ENCODE data around the gene CTNNA3. TPM values are rescaled to one million over a fixed set of nuclear protein-coding genes. Genes with fewer than 3 reads are reported as not detected.

CTNNA3 gene
- total RNA-seq, 2 donors from 2014 or later: not detected

- no peaks in the 10 kb centered on the region for H3K4me1 Mint-ChIP-seq (ENCODE audit: low read depth in 2 of 2)
- ATAC-seq: no peak
- DNase-seq (ENCODE audit: low spot score): no peak
- H3K27me3 Mint-ChIP-seq: no peaks in the 10 kb centered on the region
- peaks cover 5% of the 10 kb centered on the region for H3K36me3 Mint-ChIP-seq
- H3K4me3 Mint-ChIP-seq: no peak overlapping the region
- no peak overlapping the region for H3K27ac Mint-ChIP-seq
- peaks cover 11% of the 10 kb centered on the region for H3K9me3 Mint-ChIP-seq
Observed at GRCh38 chr10:66717231-66717981, 978.6 kb downstream of the CTNNA3 start.

- peaks cover 5% of the 10 kb centered on the region for H3K36me3 Mint-ChIP-seq
- ATAC-seq (no peak), DNase-seq (ENCODE audit: low spot score) (no peak)
- H3K27ac Mint-ChIP-seq: no peak overlapping the region
- H3K4me1 Mint-ChIP-seq (ENCODE audit: low read depth in 2 of 2): no peaks in the 10 kb centered on the region
- no peaks in the 10 kb centered on the region for H3K27me3 Mint-ChIP-seq
- no peak overlapping the region for H3K4me3 Mint-ChIP-seq
- peaks cover 15% of the 10 kb centered on the region for H3K9me3 Mint-ChIP-seq
Observed at GRCh38 chr10:66714741-66715140, 981.3 kb downstream of the CTNNA3 start.

DNA sequence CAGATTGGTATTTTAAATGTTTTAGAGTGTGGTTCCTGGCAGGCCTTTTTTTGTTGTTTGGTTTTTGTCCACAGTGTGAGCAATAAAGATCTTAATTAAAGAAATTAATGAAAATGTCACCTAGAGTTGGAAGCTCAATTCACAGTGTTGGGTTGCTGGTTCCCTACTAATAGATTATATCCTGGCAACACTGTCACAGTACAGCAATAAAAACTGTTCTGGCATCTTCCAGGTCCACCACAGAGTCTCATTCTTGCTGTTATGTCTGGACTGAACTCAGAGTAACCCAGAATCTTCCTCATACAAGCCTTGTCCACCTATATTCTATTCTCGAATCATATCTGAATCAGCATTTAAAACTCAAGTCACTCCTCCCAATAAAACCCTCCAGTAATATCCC is 982.6 kb downstream of the CTNNA3 start:
- DNase-seq (ENCODE audit: low spot score): no peak
- Mint-ChIP-seq H3K36me3 (no peaks in the 10 kb centered on the region), H3K9me3 (peaks cover 15% of the 10 kb centered on the region), H3K4me3 (no peak overlapping the region), H3K27me3 (no peaks in the 10 kb centered on the region), H3K4me1 (ENCODE audit: low read depth in 2 of 2) (no peaks in the 10 kb centered on the region), H3K27ac (no peak overlapping the region)
- ATAC-seq: no peak

GRCh38 chr10:66698069-66698468 is 997.9 kb downstream of the CTNNA3 start:
- H3K27me3 Mint-ChIP-seq: no peaks in the 10 kb centered on the region
- no peaks in the 10 kb centered on the region for H3K4me1 Mint-ChIP-seq (ENCODE audit: low read depth in 2 of 2)

DNA sequence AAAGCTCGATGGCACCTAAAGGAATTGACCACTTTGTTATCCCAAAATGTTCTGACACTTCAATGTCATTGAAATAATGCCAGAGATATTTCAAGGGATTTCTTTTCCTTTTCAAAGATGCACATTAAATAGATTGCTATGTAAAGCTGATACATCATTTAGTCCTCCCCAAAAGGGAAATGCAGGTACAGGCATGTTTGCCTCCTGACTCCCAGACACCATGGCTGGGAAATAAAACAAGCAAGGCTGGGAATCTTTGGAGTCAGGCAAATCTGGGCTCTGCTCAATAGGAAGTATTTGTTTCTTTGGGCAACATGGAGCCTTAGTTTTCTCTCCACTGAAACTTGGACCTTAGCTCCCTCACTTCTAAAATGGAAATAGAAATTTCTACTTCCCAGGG is 1000.9 kb downstream of the CTNNA3 start:
- no peaks in the 10 kb centered on the region for H3K36me3 Mint-ChIP-seq
- DNase-seq (ENCODE audit: low spot score) (no peak), ATAC-seq (no peak)
- H3K9me3 Mint-ChIP-seq: peaks cover 7% of the 10 kb centered on the region
- H3K27me3 Mint-ChIP-seq: no peaks in the 10 kb centered on the region
- H3K4me1 Mint-ChIP-seq (ENCODE audit: low read depth in 2 of 2): no peaks in the 10 kb centered on the region
- H3K27ac Mint-ChIP-seq: no peak overlapping the region
- no peak overlapping the region for H3K4me3 Mint-ChIP-seq

More at GRCh38 chr10:66698069-66698468, 997.9 kb downstream of the CTNNA3 start:
- ATAC-seq (no peak), DNase-seq (ENCODE audit: low spot score) (no peak)
- Mint-ChIP-seq H3K36me3 (no peaks in the 10 kb centered on the region), H3K4me3 (no peak overlapping the region), H3K9me3 (peaks cover 7% of the 10 kb centered on the region), H3K27ac (no peak overlapping the region)

- Mint-ChIP-seq H3K27ac (no peak overlapping the region), H3K27me3 (no peaks in the 10 kb centered on the region), H3K9me3 (peaks cover 7% of the 10 kb centered on the region), H3K4me3 (no peak overlapping the region), H3K4me1 (ENCODE audit: low read depth in 2 of 2) (no peaks in the 10 kb centered on the region), H3K36me3 (peaks cover 2% of the 10 kb centered on the region)
- no peak for DNase-seq (ENCODE audit: low spot score)
- ATAC-seq: no peak
Observed at GRCh38 chr10:66684581-66684980, 1011.4 kb downstream of the CTNNA3 start.

DNA sequence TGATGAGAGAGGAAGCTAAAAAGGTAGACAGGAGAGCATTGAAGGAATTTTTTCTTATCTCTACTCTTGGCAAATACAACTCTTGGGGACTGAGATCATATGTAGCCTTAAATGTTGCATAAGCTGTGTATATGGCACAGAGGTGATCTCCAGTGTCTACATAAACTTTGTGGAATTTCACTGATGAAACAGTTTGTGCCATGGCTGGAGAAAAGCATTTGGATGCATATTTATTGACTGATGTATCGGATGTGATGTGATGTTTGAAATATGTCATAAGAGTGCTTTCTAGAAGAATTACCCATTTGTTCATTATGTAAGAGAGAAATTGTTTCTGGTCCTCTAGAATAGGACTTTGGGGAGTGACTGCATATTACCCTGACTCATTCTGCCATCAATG is 1015.1 kb downstream of the CTNNA3 start:
- DNase-seq (ENCODE audit: low spot score) (no peak), ATAC-seq (no peak)
- H3K27ac Mint-ChIP-seq: no peak overlapping the region
- no peak overlapping the region for H3K4me3 Mint-ChIP-seq
- peaks cover 6% of the 10 kb centered on the region for H3K36me3 Mint-ChIP-seq
- peaks cover 14% of the 10 kb centered on the region for H3K9me3 Mint-ChIP-seq
- H3K27me3 Mint-ChIP-seq: no peaks in the 10 kb centered on the region
- no peaks in the 10 kb centered on the region for H3K4me1 Mint-ChIP-seq (ENCODE audit: low read depth in 2 of 2)

GRCh38 chr10:66678521-66678920 is 1017.5 kb downstream of the CTNNA3 start:
- H3K9me3 Mint-ChIP-seq: peaks cover 23% of the 10 kb centered on the region
- H3K4me1 Mint-ChIP-seq (ENCODE audit: low read depth in 2 of 2): no peaks in the 10 kb centered on the region
- no peak for DNase-seq (ENCODE audit: low spot score)
- ATAC-seq: no peak
- H3K27ac Mint-ChIP-seq: no peak overlapping the region
- H3K27me3 Mint-ChIP-seq: no peaks in the 10 kb centered on the region
- peaks cover 6% of the 10 kb centered on the region for H3K36me3 Mint-ChIP-seq
- H3K4me3 Mint-ChIP-seq: no peak overlapping the region

DNA sequence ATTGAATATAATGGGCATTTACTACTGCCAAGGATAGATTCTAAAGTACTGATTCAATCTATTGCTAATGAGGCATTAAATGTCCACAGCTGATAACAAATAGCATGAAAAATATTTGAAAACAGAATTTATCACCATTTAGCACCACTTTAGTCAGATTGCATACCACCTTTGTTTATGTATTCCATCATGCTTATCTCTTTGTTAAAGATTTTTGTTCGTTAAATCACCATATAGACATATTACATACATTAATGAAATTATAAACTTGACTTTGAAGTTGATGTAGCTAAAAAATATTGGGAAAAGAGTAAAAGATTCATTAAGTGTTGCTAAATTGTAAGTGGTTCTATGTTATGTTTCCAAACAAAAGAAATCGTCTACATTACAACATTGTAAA is 1022.9 kb downstream of the CTNNA3 start:
- no peak overlapping the region for H3K4me3 Mint-ChIP-seq
- no peaks in the 10 kb centered on the region for H3K4me1 Mint-ChIP-seq (ENCODE audit: low read depth in 2 of 2)
- H3K9me3 Mint-ChIP-seq: peaks cover 15% of the 10 kb centered on the region
- DNase-seq (ENCODE audit: low spot score): no peak
- H3K36me3 Mint-ChIP-seq: no peaks in the 10 kb centered on the region
- no peaks in the 10 kb centered on the region for H3K27me3 Mint-ChIP-seq
- ATAC-seq: no peak
- no peak overlapping the region for H3K27ac Mint-ChIP-seq

DNA sequence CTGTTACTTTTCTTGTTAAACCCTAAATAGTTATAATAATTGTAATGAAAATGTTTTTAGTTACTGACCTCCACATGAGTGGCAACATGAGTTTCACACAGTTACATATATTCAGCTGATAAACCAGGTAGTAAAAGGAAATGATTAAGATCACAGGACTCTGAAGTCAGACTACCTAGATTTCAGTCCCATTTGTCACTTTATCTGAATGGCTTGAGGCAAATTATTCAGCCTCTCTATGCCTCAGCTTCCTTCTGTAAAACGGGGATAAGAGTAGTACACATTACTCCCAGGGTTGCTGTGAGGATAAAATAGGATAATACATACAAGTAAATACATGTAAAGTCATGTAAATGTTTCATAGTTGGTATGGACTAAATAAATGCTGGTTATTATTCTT is 1024.4 kb downstream of the CTNNA3 start:
- DNase-seq (ENCODE audit: low spot score): no peak
- ATAC-seq: no peak
- Mint-ChIP-seq H3K4me1 (ENCODE audit: low read depth in 2 of 2) (no peaks in the 10 kb centered on the region), H3K4me3 (no peak overlapping the region), H3K27ac (no peak overlapping the region), H3K27me3 (no peaks in the 10 kb centered on the region), H3K9me3 (peaks cover 18% of the 10 kb centered on the region), H3K36me3 (no peaks in the 10 kb centered on the region)

DNA sequence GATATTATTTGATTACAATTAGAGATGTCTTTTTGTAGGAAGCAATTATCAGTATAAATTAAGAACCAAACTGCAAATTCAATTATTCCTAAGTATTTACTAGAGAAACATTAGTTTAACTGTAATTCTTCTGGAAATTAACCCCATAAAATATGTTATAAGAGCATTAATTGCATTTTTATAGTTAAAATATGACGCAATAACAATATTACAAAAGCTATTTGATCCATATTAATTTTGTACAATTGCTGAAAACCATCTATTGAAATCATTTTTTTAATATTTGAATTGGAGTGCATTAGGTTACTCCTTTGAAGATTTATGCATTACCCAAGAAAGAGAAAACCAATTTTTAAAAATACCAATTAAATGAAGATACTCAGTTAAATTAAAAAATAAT is 1024.9 kb downstream of the CTNNA3 start:
- no peak for DNase-seq (ENCODE audit: low spot score)
- H3K36me3 Mint-ChIP-seq: no peaks in the 10 kb centered on the region
- ATAC-seq: no peak
- no peak overlapping the region for H3K4me3 Mint-ChIP-seq
- H3K9me3 Mint-ChIP-seq: peaks cover 17% of the 10 kb centered on the region
- H3K27me3 Mint-ChIP-seq: no peaks in the 10 kb centered on the region
- H3K27ac Mint-ChIP-seq: no peak overlapping the region
- H3K4me1 Mint-ChIP-seq (ENCODE audit: low read depth in 2 of 2): no peaks in the 10 kb centered on the region

GRCh38 chr10:66656499-66656898 is 1039.5 kb downstream of the CTNNA3 start:
- H3K36me3 Mint-ChIP-seq: no peaks in the 10 kb centered on the region
- no peak overlapping the region for H3K27ac Mint-ChIP-seq
- H3K4me1 Mint-ChIP-seq (ENCODE audit: low read depth in 2 of 2): no peaks in the 10 kb centered on the region
- no peak for DNase-seq (ENCODE audit: low spot score)
- H3K9me3 Mint-ChIP-seq: peaks cover 11% of the 10 kb centered on the region
- H3K27me3 Mint-ChIP-seq: no peaks in the 10 kb centered on the region
- no peak overlapping the region for H3K4me3 Mint-ChIP-seq
- no peak for ATAC-seq

- DNase-seq (ENCODE audit: low spot score): no peak
- Mint-ChIP-seq H3K4me1 (ENCODE audit: low read depth in 2 of 2) (no peaks in the 10 kb centered on the region), H3K9me3 (peaks cover 11% of the 10 kb centered on the region), H3K4me3 (no peak overlapping the region), H3K36me3 (no peaks in the 10 kb centered on the region), H3K27me3 (no peaks in the 10 kb centered on the region), H3K27ac (no peak overlapping the region)
- no peak for ATAC-seq
Observed at GRCh38 chr10:66654861-66655260, 1041.1 kb downstream of the CTNNA3 start.

GRCh38 chr10:66651308-66652082 is 1044.5 kb downstream of the CTNNA3 start:
- no peaks in the 10 kb centered on the region for H3K27me3 Mint-ChIP-seq
- H3K9me3 Mint-ChIP-seq: peaks cover 17% of the 10 kb centered on the region
- H3K27ac Mint-ChIP-seq: no peak overlapping the region
- no peak for DNase-seq (ENCODE audit: low spot score)
- no peaks in the 10 kb centered on the region for H3K4me1 Mint-ChIP-seq (ENCODE audit: low read depth in 2 of 2)
- no peak overlapping the region for H3K4me3 Mint-ChIP-seq
- peaks cover 10% of the 10 kb centered on the region for H3K36me3 Mint-ChIP-seq
- no peak for ATAC-seq

Measured in natural killer cell treated with Interleukin-12 subunit alpha and Interleukin-12 subunit beta and Interleukin-15 and Interleukin-18, amount 100 ng/mL, for 72 hours (primary cell).